Progenitor cell of endocrine pancreas (in vitro differentiated cells): ENCODE measurements around the gene HCFC1. TPM values are rescaled to one million over a fixed set of nuclear protein-coding genes. Genes with fewer than 3 reads are reported as not detected.
"Not testable (repeated sequence)": the region's sequence is repeated elsewhere in the genome, so short reads cannot be mapped to it uniquely, and the experiment has no call there.

ENCODE experiments used
- DNase-seq: peaks from one replicate; pipeline ENCODE4 v3.0.0; 2021; ENCODE audit warnings: low spot score; ENCODE audit not compliant: unreplicated experiment
- H3K27ac Mint-ChIP-seq: 2 replicates; pipeline ENCODE4 v1.8.0; 2021; ENCODE audit warnings: mild to moderate bottlenecking, moderate library complexity, mixed read lengths
- H3K27me3 Mint-ChIP-seq: 2 replicates; pipeline ENCODE4 v1.8.0; 2021; ENCODE audit warnings: mixed read lengths
- H3K36me3 Mint-ChIP-seq: 2 replicates; pipeline ENCODE4 v1.8.0; 2022; ENCODE audit warnings: mixed read lengths; ENCODE audit not compliant: insufficient read depth
- H3K4me1 Mint-ChIP-seq: 2 replicates; pipeline ENCODE4 v1.8.0; 2021; ENCODE audit warnings: low read depth, mixed read lengths
- H3K4me3 Mint-ChIP-seq: 2 replicates; pipeline ENCODE4 v1.8.0; 2021; ENCODE audit warnings: low read depth, mild to moderate bottlenecking, moderate library complexity, mixed read lengths
- H3K9me3 Mint-ChIP-seq: 2 replicates; pipeline ENCODE4 v1.8.0; 2021; ENCODE audit warnings: low read depth, mixed read lengths
- CTCF ChIP-seq: fragments of 200-600 bp; sonication (generic); IDR thresholded peaks from one replicate; pipeline ENCODE4 v1.5.0; 2021; ENCODE audit warnings: antibody characterized with exemption, mild to moderate bottlenecking; ENCODE audit not compliant: unreplicated experiment
- total RNA-seq: library from RNA; stranded (reverse); gene quantifications from 2 replicates; pipeline ENCODE4 v1.2.1, GENCODE V29; 2021

Gene HCFC1
- total RNA-seq, 1 donor from 2014 or later, result 121 TPM

GRCh38 chrX:154004315-154004714 is 32.7 kb upstream of the HCFC1 start:
- Mint-ChIP-seq H3K9me3 (peaks cover 12% of the 10 kb centered on the region), H3K4me3 (no peak overlapping the region), H3K36me3 (peaks cover 10% of the 10 kb centered on the region), H3K27ac (peak overlapping the region; percentile 70), H3K4me1 (peaks cover 14% of the 10 kb centered on the region), H3K27me3 (no peaks in the 10 kb centered on the region)
- TF ChIP-seq CTCF, result no peak
- no peak for DNase-seq

- Mint-ChIP-seq H3K4me3 (no peak overlapping the region), H3K27ac (peak overlapping the region; percentile 92), H3K9me3 (peaks cover 15% of the 10 kb centered on the region), H3K4me1 (peaks cover 13% of the 10 kb centered on the region), H3K36me3 (peaks cover 4% of the 10 kb centered on the region), H3K27me3 (no peaks in the 10 kb centered on the region)
- DNase-seq, result no peak
- no peak for TF ChIP-seq CTCF
Measured at GRCh38 chrX:154002215-154002719, 30.6 kb upstream of the HCFC1 start.

GRCh38 chrX:154000051-154000450 is 28.4 kb upstream of the HCFC1 start:
- Mint-ChIP-seq H3K27ac (peak overlapping the region; percentile 74), H3K4me3 (no peak overlapping the region), H3K27me3 (no peaks in the 10 kb centered on the region), H3K9me3 (peaks cover 13% of the 10 kb centered on the region), H3K4me1 (peaks cover 13% of the 10 kb centered on the region), H3K36me3 (peaks cover 4% of the 10 kb centered on the region)
- no peak for TF ChIP-seq CTCF
- no peak for DNase-seq

- TF ChIP-seq CTCF, result no peak
- H3K36me3 Mint-ChIP-seq, result peaks cover 4% of the 10 kb centered on the region
- H3K27me3 Mint-ChIP-seq, result no peaks in the 10 kb centered on the region
- peaks cover 13% of the 10 kb centered on the region for H3K4me1 Mint-ChIP-seq
- peaks cover 13% of the 10 kb centered on the region for H3K9me3 Mint-ChIP-seq
- H3K27ac Mint-ChIP-seq, result peak overlapping the region; percentile 74
- no peak for DNase-seq
- H3K4me3 Mint-ChIP-seq, result no peak overlapping the region
Measured at GRCh38 chrX:153999359-154000037, 27.9 kb upstream of the HCFC1 start.

- Mint-ChIP-seq H3K36me3 (peaks cover 2% of the 10 kb centered on the region), H3K27me3 (no peaks in the 10 kb centered on the region), H3K4me3 (no peak overlapping the region)
Measured at GRCh38 chrX:153995504-153995903, 23.9 kb upstream of the HCFC1 start.

GRCh38 chrX:153994398-153994797 is 22.8 kb upstream of the HCFC1 start:
- not testable (repeated sequence) for H3K36me3 Mint-ChIP-seq

More at GRCh38 chrX:153995504-153995903, 23.9 kb upstream of the HCFC1 start:
- Mint-ChIP-seq H3K27ac (no peak overlapping the region), H3K9me3 (peaks cover 6% of the 10 kb centered on the region), H3K4me1 (peaks cover 2% of the 10 kb centered on the region)
- DNase-seq, result no peak
- no peak for TF ChIP-seq CTCF

More at GRCh38 chrX:153994398-153994797, 22.8 kb upstream of the HCFC1 start:
- not testable (repeated sequence) for H3K27me3 Mint-ChIP-seq, H3K27ac Mint-ChIP-seq, H3K4me3 Mint-ChIP-seq, DNase-seq, H3K9me3 Mint-ChIP-seq, H3K4me1 Mint-ChIP-seq
